AG10803 (cell line): ENCODE measurements around the gene PIGL.

Source experiments
- DNase-seq: peaks from one replicate; pipeline ENCODE4 v3.0.0; 2010; ENCODE audit warnings: low read depth
- H3K4me3 ChIP-seq: 2 replicates; pipeline ENCODE4 v1.5.1; 2011; ENCODE audit warnings: mild to moderate bottlenecking, low read length, control low read depth
- CTCF ChIP-seq: conservative IDR thresholded peaks from 2 replicates; pipeline ENCODE4 v1.5.1; 2011; ENCODE audit warnings: mild to moderate bottlenecking, low read length, control low read depth, inconsistent platforms

PIGL gene

GRCh38 chr17:16346721-16347271 lies 129.8 kb downstream of the PIGL start:
- no peak for TF ChIP-seq CTCF
- DNase-seq, result no peak
- H3K4me3 ChIP-seq, result no peak overlapping the region

- no peak for DNase-seq
- H3K4me3 ChIP-seq, result no peak overlapping the region
- TF ChIP-seq CTCF, result no peak
Observed at GRCh38 chr17:16348586-16348985, 131.6 kb downstream of the PIGL start.

- no peak overlapping the region for H3K4me3 ChIP-seq
- no peak for DNase-seq
- no peak for TF ChIP-seq CTCF
Observed at GRCh38 chr17:16349431-16349830, 132.4 kb downstream of the PIGL start.

- no peak for TF ChIP-seq CTCF
- peak overlapping the region; percentile 56 for H3K4me3 ChIP-seq
- DNase-seq, result peak; percentile 44
Observed at GRCh38 chr17:16351831-16352230, 134.8 kb downstream of the PIGL start.

- peak; percentile 16 for DNase-seq
- H3K4me3 ChIP-seq, result peak overlapping the region; percentile 56
- no peak for TF ChIP-seq CTCF
Observed at GRCh38 chr17:16352303-16352666, 135.3 kb downstream of the PIGL start.

- H3K4me3 ChIP-seq, result peak overlapping the region; percentile 56
- no peak for TF ChIP-seq CTCF
- no peak for DNase-seq
Observed at GRCh38 chr17:16352667-16353316, 135.8 kb downstream of the PIGL start.
